Esophagus muscularis mucosa (tissue), 4 donors: ENCODE measurements around the gene MYB.

Experiments
- CTCF ChIP-seq, 3 experiments: fragments of 200-600 bp in 2 of 3; fragments of 450-650 bp in 1 of 3; sonication (generic) in 2 of 3; IDR thresholded peaks; one replicate each; pipeline ENCODE4 v1.5.1; 2017 to 2019; ENCODE audit warnings: antibody characterized with exemption in 3 of 3, mild to moderate bottlenecking in 2 of 3, moderate library complexity in 1 of 3
- EP300 ChIP-seq: sonication (generic); formaldehyde crosslinking; IDR thresholded peaks from one replicate; pipeline ENCODE4 v1.6.1; 2017; ENCODE audit warnings: antibody characterized with exemption
- POLR2A ChIP-seq: fragments of 450-650 bp; IDR thresholded peaks from one replicate; pipeline ENCODE4 v1.6.1; 2017; ENCODE audit warnings: antibody characterized with exemption, moderate library complexity, mild to moderate bottlenecking, low read depth
- POLR2AphosphoS5 ChIP-seq, 2 donors: sonication (generic); formaldehyde crosslinking; IDR thresholded peaks; one replicate each; pipeline ENCODE4 v1.6.1; 2017; ENCODE audit warnings: antibody characterized with exemption in 2 of 2

- TF ChIP-seq POLR2A: no peak
- no peak for TF ChIP-seq CTCF (IDR thresholded peaks at IDR 0.05)
- TF ChIP-seq EP300: no peak
- TF ChIP-seq POLR2AphosphoS5 (IDR thresholded peaks at IDR 0.05): no peak
Measured at GRCh38 chr6:135231469-135231844, 50.3 kb downstream of the MYB start.
